Measurements from ENCODE around the gene CADM1.

- no peak for TF ChIP-seq REST (IDR thresholded peaks at IDR 0.05; ENCODE audit: insufficient read depth in 1 of 2, low read depth in 2 of 2, low read length in 2 of 2)
- TF ChIP-seq POLR2AphosphoS5 (IDR thresholded peaks at IDR 0.05; ENCODE audit: low read depth, low read length), result no peak
- TF ChIP-seq TAF1 (IDR thresholded peaks at IDR 0.05; ENCODE audit: borderline replicate concordance, insufficient read depth, low read length), result no peak
- TF ChIP-seq SIN3A (IDR thresholded peaks at IDR 0.05; ENCODE audit: borderline replicate concordance, insufficient read depth, low read length), result peak; percentile 79; the same call in 1 of the 2 replicates
- no peak for TF ChIP-seq FOXP2 (optimal IDR thresholded peaks at IDR 0.05; ENCODE audit: borderline replicate concordance, extremely low read depth, extremely low read length, insufficient read depth)
Observed at GRCh38 chr11:115409691-115410220, 94.5 kb downstream of the CADM1 start.

All from PFSK-1 (cell line).